ENCODE results near the gene NRM. TPM values are rescaled to one million over a fixed set of nuclear protein-coding genes. Genes with fewer than 3 reads are reported as not detected.

Gene NRM
- total and polyA plus RNA-seq, 2 of the 13 experiments (the other 11 are each of a cell fraction or from before 2014, with no cell fraction given) = 12.5 to 16.0 TPM

- TF ChIP-seq RBM22 (optimal IDR thresholded peaks at IDR 0.05; ENCODE audit: low read length) (peak; percentile 100), POGZ (CRISPR knock-in tag; IDR thresholded peaks at IDR 0.05) (no peak), TOPORS (CRISPR knock-in tag; IDR thresholded peaks at IDR 0.05) (no peak), SSRP1 (CRISPR knock-in tag; IDR thresholded peaks at IDR 0.05) (peak; percentile 53; the same call in 1 of the 2 replicates), MBD4 (IDR thresholded peaks at IDR 0.05; ENCODE audit: borderline replicate concordance, low read length) (peak; percentile 92), ZBTB38 (CRISPR knock-in tag; IDR thresholded peaks at IDR 0.05) (no peak), TBX2 (CRISPR knock-in tag; IDR thresholded peaks at IDR 0.05; ENCODE audit: borderline replicate concordance) (0 out of 2 replicates have a peak, but pooled peaks have one; percentile 42), ZNF841 (CRISPR knock-in tag; IDR thresholded peaks at IDR 0.05; ENCODE audit: borderline replicate concordance) (no peak), ELF4 (CRISPR knock-in tag; IDR thresholded peaks at IDR 0.05; ENCODE audit: borderline replicate concordance) (no peak), FUBP1 (CRISPR knock-in tag; IDR thresholded peaks at IDR 0.05; ENCODE audit: borderline replicate concordance) (0 out of 2 replicates have a peak, but pooled peaks have one; percentile 27), MXD3 (CRISPR knock-in tag; IDR thresholded peaks at IDR 0.05) (no peak), JUNB (CRISPR knock-in tag; IDR thresholded peaks at IDR 0.05; ENCODE audit: borderline replicate concordance) (peak; percentile 57; the same call in 1 of the 2 replicates), HIC2 (CRISPR knock-in tag; IDR thresholded peaks at IDR 0.05; ENCODE audit: low read depth) (no peak), ARID3A (IDR thresholded peaks at IDR 0.05; ENCODE audit: low read depth, low read length) (no peak), ZNF597 (CRISPR knock-in tag; IDR thresholded peaks at IDR 0.05) (no peak), ZNF878 (CRISPR knock-in tag; IDR thresholded peaks at IDR 0.05) (no peak), POLR2AphosphoS2 (IDR thresholded peaks at IDR 0.05; ENCODE audit: low read depth, low read length) (no peak), ZXDC (CRISPR knock-in tag; IDR thresholded peaks at IDR 0.05) (no peak), LCORL (IDR thresholded peaks at IDR 0.05) (no peak), LCORL (CRISPR knock-in tag; IDR thresholded peaks at IDR 0.05) (no peak)
These were observed 35.1 kb upstream of the NRM start (continued) for GRCh38 chr6:30725713-30726505.

Measured in HepG2 (cell line).